ENCODE data around the gene KMT2D.

GRCh38 chr12:49040364-49040855 is 20.2 kb downstream of the KMT2D start:
- TF ChIP-seq CTCF (IDR thresholded peaks at IDR 0.05), result no peak
- TF ChIP-seq POLR2A (IDR thresholded peaks at IDR 0.05), result no peak
